NB4 (cell line): ENCODE results near the gene HS3ST4.

Source experiments
- DNase-seq: peaks from one replicate; pipeline ENCODE4 v3.0.0; 2010; ENCODE audit warnings: low read depth
- H3K4me3 ChIP-seq: one replicate; pipeline ENCODE4 v1.5.1; 2011; ENCODE audit warnings: mild to moderate bottlenecking, low read depth, low read length, moderate library complexity
- MYC ChIP-seq: IDR thresholded peaks from 2 replicates; pipeline ENCODE4 v1.6.1; 2011; ENCODE audit warnings: low read depth, low read length
- POLR2A ChIP-seq: IDR thresholded peaks from 2 replicates; pipeline ENCODE4 v1.6.1; 2011; ENCODE audit warnings: mild to moderate bottlenecking; ENCODE audit not compliant: insufficient read length; ENCODE audit errors: extremely low read depth
- TF ChIP-seq, protein P1 (sequence below): IDR thresholded peaks from 2 replicates; pipeline ENCODE4 v1.6.1; 2011; ENCODE audit warnings: low read depth, low read length
- TF ChIP-seq, protein P2 (sequence below): IDR thresholded peaks from one replicate; pipeline ENCODE4 v1.5.1; 2012; ENCODE audit warnings: low read depth, low read length

Gene HS3ST4

DNA sequence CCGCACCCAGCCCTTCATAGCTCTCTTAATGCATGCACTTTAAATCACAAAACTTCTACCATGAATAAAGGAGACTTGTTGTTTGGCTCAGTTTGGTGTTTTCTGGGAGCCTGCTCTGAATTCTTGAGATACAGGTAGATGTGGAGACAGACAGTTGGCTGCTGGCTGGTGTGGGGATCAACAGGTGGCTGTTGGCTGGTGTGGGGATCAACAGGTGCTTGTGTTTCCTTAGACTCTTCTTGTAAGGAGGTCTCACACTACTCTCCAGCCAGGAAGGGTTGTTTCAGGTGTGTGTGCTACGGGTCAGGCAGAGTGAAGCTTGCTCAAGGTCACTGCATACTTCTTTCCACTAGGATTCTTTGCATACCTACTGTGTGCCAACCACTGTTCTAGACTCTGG lies 265.9 kb downstream of the HS3ST4 start:
- TF ChIP-seq, protein P1, sequence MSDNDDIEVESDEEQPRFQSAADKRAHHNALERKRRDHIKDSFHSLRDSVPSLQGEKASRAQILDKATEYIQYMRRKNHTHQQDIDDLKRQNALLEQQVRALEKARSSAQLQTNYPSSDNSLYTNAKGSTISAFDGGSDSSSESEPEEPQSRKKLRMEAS = no peak
- TF ChIP-seq POLR2A = no peak
- TF ChIP-seq, protein P2, sequence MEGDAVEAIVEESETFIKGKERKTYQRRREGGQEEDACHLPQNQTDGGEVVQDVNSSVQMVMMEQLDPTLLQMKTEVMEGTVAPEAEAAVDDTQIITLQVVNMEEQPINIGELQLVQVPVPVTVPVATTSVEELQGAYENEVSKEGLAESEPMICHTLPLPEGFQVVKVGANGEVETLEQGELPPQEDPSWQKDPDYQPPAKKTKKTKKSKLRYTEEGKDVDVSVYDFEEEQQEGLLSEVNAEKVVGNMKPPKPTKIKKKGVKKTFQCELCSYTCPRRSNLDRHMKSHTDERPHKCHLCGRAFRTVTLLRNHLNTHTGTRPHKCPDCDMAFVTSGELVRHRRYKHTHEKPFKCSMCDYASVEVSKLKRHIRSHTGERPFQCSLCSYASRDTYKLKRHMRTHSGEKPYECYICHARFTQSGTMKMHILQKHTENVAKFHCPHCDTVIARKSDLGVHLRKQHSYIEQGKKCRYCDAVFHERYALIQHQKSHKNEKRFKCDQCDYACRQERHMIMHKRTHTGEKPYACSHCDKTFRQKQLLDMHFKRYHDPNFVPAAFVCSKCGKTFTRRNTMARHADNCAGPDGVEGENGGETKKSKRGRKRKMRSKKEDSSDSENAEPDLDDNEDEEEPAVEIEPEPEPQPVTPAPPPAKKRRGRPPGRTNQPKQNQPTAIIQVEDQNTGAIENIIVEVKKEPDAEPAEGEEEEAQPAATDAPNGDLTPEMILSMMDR = no peak
- no peak for TF ChIP-seq MYC
- no peak overlapping the region for H3K4me3 ChIP-seq
- DNase-seq = no peak

DNA sequence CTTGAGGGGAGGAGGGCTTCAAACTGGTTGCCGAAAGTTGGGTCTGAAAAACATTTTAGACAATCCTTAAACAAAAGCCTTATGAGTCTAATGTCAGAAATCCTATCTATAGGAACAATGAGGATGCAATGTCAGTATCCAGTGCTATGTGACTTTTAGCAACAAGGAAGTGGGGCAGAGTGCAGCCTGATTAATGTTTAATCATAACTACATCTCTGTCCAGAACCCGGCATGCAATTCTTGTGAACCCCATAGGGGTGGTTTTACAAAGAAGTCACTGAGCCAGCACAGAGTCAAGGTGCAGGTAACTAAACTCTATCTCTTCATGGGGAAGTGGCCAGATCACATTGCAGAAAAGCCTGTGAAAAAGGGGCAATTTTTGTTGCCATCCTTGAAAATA lies 267.5 kb downstream of the HS3ST4 start:
- H3K4me3 ChIP-seq = no peak overlapping the region
- no peak for DNase-seq
- TF ChIP-seq, protein P1 = no peak
- TF ChIP-seq, protein P2 = no peak
- TF ChIP-seq MYC = no peak
- TF ChIP-seq POLR2A = no peak

GRCh38 chr16:25966172-25967097 lies 274.7 kb downstream of the HS3ST4 start:
- no peak for DNase-seq
- no peak overlapping the region for H3K4me3 ChIP-seq
- no peak for TF ChIP-seq MYC
- TF ChIP-seq, protein P2 = no peak
- TF ChIP-seq, protein P1 = no peak
- no peak for TF ChIP-seq POLR2A

DNA sequence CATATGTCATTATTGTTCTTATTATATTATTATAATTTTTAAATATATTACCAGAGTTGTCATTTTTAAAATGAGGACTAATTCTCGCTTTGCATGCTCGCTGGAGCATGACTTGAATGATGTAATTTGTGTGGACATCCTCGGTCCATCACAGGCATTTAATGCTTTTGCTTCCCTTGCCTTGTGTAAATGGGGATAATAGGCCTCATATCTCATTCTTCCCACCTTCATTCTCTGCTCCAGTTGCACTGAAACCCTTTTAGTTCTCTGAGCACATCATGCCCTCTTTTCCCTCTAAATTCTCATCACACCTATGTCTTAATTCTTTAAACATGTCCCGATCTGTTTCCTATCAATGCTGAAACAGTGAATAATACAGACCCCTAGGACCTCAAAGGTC lies 285.4 kb downstream of the HS3ST4 start:
- TF ChIP-seq, protein P2 = no peak
- TF ChIP-seq POLR2A (no peak), MYC (no peak)
- TF ChIP-seq, protein P1 = no peak
- no peak for DNase-seq
- H3K4me3 ChIP-seq = no peak overlapping the region

DNA sequence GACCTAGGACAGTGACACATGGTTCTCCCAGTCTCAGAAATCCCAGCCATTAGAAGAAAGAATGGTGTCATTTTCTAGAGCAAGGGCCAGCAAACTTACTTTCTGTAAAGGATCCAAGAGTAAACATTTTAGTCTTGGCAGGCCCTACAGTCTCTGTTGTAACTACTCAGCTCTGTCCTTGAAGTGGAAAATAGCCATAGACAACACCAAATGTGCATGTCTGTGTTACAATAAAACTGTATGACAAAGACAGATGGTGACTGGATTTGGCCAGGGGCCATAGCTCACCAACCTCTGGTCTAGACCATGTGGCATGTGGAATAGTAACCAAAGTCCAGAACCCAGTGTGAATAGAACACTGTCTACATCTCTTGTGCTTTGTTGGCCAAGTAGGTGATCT lies 286.5 kb downstream of the HS3ST4 start:
- H3K4me3 ChIP-seq = no peak overlapping the region
- DNase-seq = no peak
- TF ChIP-seq, protein P2 = no peak
- TF ChIP-seq, protein P1 = no peak
- TF ChIP-seq POLR2A = no peak
- no peak for TF ChIP-seq MYC
